Thyroid gland (tissue), 4 donors: ENCODE measurements around the gene NDUFA11. TPM values are rescaled to one million over a fixed set of nuclear protein-coding genes. Genes with fewer than 3 reads are reported as not detected.

Experiments
- DNase-seq, 2 donors: peaks; one replicate each; pipeline ENCODE4 v3.0.0-alpha.2; 2019
- H3K27ac ChIP-seq, 3 donors: fragments of 200-600 bp; sonication (generic); 1 replicate in 2 of 3; 2 replicates in 1 of 3; pipeline ENCODE4 v1.5.1; 2016 to 2019; ENCODE audit warnings: mild to moderate bottlenecking in 1 of 3, moderate library complexity in 1 of 3
- H3K27me3 ChIP-seq: fragments of 200-600 bp; sonication (generic); one replicate; pipeline ENCODE4 v1.5.1; 2019
- H3K36me3 ChIP-seq, 2 donors: fragments of 200-600 bp; sonication (generic); one replicate each; pipeline ENCODE4 v1.5.1; 2016 to 2019
- H3K4me1 ChIP-seq, 2 donors: fragments of 200-600 bp; sonication (generic); one replicate each; pipeline ENCODE4 v1.5.1; 2017 to 2019
- H3K4me3 ChIP-seq, 3 donors: fragments of 200-600 bp; sonication (generic); replicated peaks in 1 of 3; 1 replicate in 2 of 3; 2 replicates in 1 of 3; pipeline ENCODE4 v1.5.1; 2016; ENCODE audit warnings: mild to moderate bottlenecking in 1 of 3
- H3K9me3 ChIP-seq: fragments of 200-600 bp; sonication (generic); one replicate; pipeline ENCODE4 v1.5.1; 2017
- POLR2A ChIP-seq, 2 donors: fragments of 450-650 bp; IDR thresholded peaks; one replicate each; pipeline ENCODE4 v1.6.1; 2017; ENCODE audit warnings: antibody characterized with exemption in 2 of 2, mild to moderate bottlenecking in 2 of 2, moderate library complexity in 1 of 2
- WGBS, 2 donors: methylation state at CpG; one replicate each; pipeline ENCODE4 v1.1.5; 2017; 5-methylcytosine and 5-hydroxymethylcytosine counted together
- intact Hi-C: fragments of 100-400 bp; cut with DNase I; formaldehyde crosslinking; loops from one replicate; pipeline ENCODE4 v1.15.1; 2023
- total RNA-seq, 4 donors: library from RNA; depleted of rRNA; stranded (reverse); fragments of >200 nt; gene quantifications; one replicate each; pipeline ENCODE4 v1.2.3, GENCODE V29; 2016
- TF ChIP-seq, protein P1 (sequence below), 6 experiments: fragments of 200-600 bp in 3 of 6; fragments of 450-650 bp in 3 of 6; sonication (generic) in 3 of 6; IDR thresholded peaks; one replicate each; pipeline ENCODE4 v1.5.1; 2016 to 2019; ENCODE audit warnings: antibody characterized with exemption in 6 of 6, mild to moderate bottlenecking in 2 of 6, inconsistent platforms in 1 of 6, moderate library complexity in 1 of 6

NDUFA11 gene
- total RNA-seq, 4 donors from 2014 or later: 115 to 325 (median 195) TPM

DNA sequence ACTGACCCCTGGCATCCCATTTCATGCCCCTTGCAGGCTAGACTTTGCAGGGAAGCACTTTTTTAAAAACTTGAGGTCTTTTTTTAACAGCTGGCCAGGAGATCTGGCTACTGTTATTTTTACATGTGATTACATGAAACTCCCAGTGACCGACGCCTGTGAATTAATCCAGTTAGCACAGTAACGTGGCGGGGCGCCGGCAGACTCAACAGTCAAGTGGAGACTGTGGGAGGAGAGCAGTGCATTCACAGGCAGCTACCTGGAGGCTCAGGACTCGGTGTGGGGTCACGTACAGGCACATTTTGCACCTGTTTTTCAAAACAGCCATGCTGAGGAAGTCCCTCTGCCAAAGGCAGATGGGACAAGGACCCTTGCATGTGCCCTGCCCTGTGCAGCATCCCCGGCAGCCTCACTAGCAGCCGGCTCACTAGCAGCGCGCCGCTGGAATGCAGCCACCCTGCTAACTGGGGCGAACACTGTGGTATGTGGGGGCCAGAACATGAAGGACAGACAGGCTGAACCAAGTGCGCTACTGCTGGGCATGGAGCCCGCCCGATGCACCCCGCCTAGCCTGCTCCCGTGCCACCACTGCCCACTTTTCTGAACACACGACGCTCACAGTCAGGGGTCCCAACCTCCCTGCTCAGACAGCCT, 29.1 kb upstream of the NDUFA11 start:
- Histone ChIP-seq H3K9me3 (no peaks in the 10 kb centered on the region), H3K27me3 (no peaks in the 10 kb centered on the region), H3K36me3 (peaks cover 35 to 38% of the 10 kb centered on the region in 2 donors), H3K4me1 (peaks cover 8 to 20% of the 10 kb centered on the region in 2 donors), H3K4me3 (no peak overlapping the region), H3K27ac (no peak overlapping the region)
- 91 to 93% methylated on average over 15 to 21 of the region's 21 CpGs for WGBS, 2 donors
- TF ChIP-seq, protein P1, sequence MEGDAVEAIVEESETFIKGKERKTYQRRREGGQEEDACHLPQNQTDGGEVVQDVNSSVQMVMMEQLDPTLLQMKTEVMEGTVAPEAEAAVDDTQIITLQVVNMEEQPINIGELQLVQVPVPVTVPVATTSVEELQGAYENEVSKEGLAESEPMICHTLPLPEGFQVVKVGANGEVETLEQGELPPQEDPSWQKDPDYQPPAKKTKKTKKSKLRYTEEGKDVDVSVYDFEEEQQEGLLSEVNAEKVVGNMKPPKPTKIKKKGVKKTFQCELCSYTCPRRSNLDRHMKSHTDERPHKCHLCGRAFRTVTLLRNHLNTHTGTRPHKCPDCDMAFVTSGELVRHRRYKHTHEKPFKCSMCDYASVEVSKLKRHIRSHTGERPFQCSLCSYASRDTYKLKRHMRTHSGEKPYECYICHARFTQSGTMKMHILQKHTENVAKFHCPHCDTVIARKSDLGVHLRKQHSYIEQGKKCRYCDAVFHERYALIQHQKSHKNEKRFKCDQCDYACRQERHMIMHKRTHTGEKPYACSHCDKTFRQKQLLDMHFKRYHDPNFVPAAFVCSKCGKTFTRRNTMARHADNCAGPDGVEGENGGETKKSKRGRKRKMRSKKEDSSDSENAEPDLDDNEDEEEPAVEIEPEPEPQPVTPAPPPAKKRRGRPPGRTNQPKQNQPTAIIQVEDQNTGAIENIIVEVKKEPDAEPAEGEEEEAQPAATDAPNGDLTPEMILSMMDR (IDR thresholded peaks at IDR 0.05): no peak
- no peak for TF ChIP-seq POLR2A (IDR thresholded peaks at IDR 0.05)
- intact Hi-C loops: no loop called here
- DNase-seq: no peak

DNA sequence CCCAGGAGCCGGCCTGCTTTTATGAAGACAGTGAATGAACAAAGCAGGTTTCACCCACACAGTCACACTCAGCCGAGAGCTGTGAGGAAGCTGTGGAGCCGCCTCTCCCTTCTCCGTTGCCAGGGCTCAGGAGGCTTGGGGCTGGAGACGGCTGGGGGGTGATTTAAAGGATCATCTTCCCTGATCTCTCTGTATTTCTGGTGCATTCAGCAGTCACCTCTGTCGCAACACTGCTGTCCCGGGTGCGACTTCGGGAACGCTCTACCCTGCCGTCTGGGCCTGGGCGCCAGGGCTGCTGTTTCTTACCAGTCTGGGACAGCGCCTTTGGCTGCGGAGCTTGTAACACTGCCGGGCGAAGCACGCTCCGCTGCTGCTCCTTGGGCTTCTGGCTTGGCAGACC, 28.6 kb upstream of the NDUFA11 start:
- intact Hi-C loops: no loop called here
- H3K4me1 ChIP-seq: peaks cover 8 to 23% of the 10 kb centered on the region in 2 donors

DNA sequence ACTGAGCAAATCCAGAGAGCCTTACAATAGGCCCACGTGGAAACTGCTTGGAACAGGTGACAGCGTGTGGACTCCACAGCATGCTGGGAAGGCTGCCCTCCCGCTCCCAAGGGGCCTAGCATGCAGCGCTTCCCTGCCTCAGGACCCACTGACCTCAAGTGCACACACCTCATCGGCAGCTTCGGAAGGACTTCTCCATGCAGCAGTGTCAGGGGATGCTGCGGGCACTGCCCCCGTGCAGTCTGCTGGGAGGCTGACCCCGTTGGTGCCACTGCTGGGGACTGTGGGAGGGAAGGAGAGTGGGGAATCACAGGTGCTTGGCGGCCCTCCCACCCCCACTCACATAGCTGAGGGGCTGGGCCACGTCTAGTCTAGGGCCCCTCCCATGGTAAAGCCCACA, 27.7 kb upstream of the NDUFA11 start:
- H3K27me3 ChIP-seq: no peaks in the 10 kb centered on the region
- no peak for TF ChIP-seq POLR2A (IDR thresholded peaks at IDR 0.05)
- TF ChIP-seq, protein P1 (IDR thresholded peaks at IDR 0.05): no peak
- no peak for DNase-seq
- no peak overlapping the region for H3K4me3 ChIP-seq
- no peak overlapping the region for H3K27ac ChIP-seq
- H3K9me3 ChIP-seq: no peaks in the 10 kb centered on the region
- peaks cover 8 to 31% of the 10 kb centered on the region in 2 donors for H3K4me1 ChIP-seq
- WGBS, 2 donors: 86 to 90% methylated on average over 8 of the region's 11 CpGs
- peaks cover 46 to 47% of the 10 kb centered on the region in 2 donors for H3K36me3 ChIP-seq
- intact Hi-C loops: no loop called here

More for the DNA sequence above, 28.6 kb upstream of the NDUFA11 start:
- TF ChIP-seq, protein P1 (IDR thresholded peaks at IDR 0.05): no peak
- TF ChIP-seq POLR2A (IDR thresholded peaks at IDR 0.05): no peak
- H3K27ac ChIP-seq: no peak overlapping the region
- 97 to 98% methylated on average over 17 to 18 of the region's 18 CpGs for WGBS, 2 donors
- H3K4me3 ChIP-seq: no peak overlapping the region
- peaks cover 41 to 44% of the 10 kb centered on the region in 2 donors for H3K36me3 ChIP-seq
- no peak for DNase-seq
- H3K27me3 ChIP-seq: no peaks in the 10 kb centered on the region
- H3K9me3 ChIP-seq: no peaks in the 10 kb centered on the region

DNA sequence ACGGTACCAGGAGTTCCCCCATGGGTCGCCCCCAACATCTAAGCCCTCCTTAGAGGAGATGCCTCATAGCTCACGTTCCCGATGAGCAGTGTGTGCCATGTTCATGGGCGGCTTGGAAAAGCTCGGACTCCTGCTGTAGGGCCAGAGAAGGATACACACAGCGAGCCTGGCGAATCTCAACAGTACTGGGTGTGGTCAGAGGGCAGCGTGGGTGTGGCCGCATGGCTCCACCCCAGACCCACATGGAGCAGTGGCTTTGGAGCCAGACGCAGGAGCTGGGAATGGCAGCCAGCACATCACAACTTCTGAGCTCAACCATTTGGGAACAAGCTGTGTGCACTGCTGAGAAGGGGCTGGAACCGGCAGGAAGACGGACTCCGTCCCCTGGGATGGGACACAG, 26.0 kb upstream of the NDUFA11 start:
- 88 to 96% methylated on average over 6 to 8 of the region's 14 CpGs for WGBS, 2 donors
- Histone ChIP-seq H3K27me3 (no peaks in the 10 kb centered on the region), H3K27ac (no peak overlapping the region), H3K4me3 (no peak overlapping the region), H3K4me1 (peaks cover 9 to 22% of the 10 kb centered on the region in 2 donors), H3K36me3 (peaks cover 59 to 62% of the 10 kb centered on the region in 2 donors), H3K9me3 (no peaks in the 10 kb centered on the region)
- intact Hi-C loops: no loop called here
- TF ChIP-seq POLR2A (IDR thresholded peaks at IDR 0.05): no peak
- TF ChIP-seq, protein P1 (IDR thresholded peaks at IDR 0.05): no peak
- DNase-seq: no peak

DNA sequence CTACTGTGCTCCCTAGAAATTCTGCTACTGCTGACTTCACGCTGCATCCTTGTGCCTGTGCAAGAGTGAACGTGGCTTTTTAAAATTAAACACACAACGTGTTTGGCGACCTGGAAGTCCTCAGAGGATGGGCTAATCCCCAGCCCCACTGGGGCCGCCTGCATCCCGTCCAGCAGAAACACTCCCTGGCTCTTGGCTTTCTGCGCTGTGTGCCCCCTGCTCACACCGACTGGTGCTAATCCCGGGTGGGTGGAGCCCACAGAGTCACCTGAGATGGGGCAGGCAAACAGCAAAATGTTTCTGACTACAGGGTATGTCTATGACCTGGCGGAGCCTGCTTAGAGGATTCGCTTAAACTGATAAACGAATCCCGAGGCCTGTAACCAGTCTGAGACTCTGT, 25.6 kb upstream of the NDUFA11 start:
- H3K27me3 ChIP-seq: no peaks in the 10 kb centered on the region
- DNase-seq: no peak
- TF ChIP-seq POLR2A (IDR thresholded peaks at IDR 0.05): no peak
- TF ChIP-seq, protein P1 (IDR thresholded peaks at IDR 0.05): no peak
- H3K9me3 ChIP-seq: no peaks in the 10 kb centered on the region
- H3K27ac ChIP-seq: no peak overlapping the region
- WGBS, 2 donors: 82 to 85% methylated on average over 12 to 13 of the region's 13 CpGs
- no peak overlapping the region for H3K4me3 ChIP-seq
- intact Hi-C loops: no loop called here
- H3K4me1 ChIP-seq: peaks cover 4 to 17% of the 10 kb centered on the region in 2 donors
- peaks cover 64 to 66% of the 10 kb centered on the region in 2 donors for H3K36me3 ChIP-seq
